ENCODE measurements around the gene FAM151B.

GRCh38 chr5:80492741-80493140 is 4.8 kb downstream of the FAM151B start:
- TF ChIP-seq EZH2phosphoT487 (IDR thresholded peaks at IDR 0.05), result no peak
- no peak for TF ChIP-seq CTCF (IDR thresholded peaks at IDR 0.05)
- no peak for TF ChIP-seq EZH2 (IDR thresholded peaks at IDR 0.05)

All from neural progenitor cell (in vitro differentiated cells).